Tibial artery (tissue), 4 donors: ENCODE data around the gene BCL11B.

Experiments used
- DNase-seq, 2 donors: peaks; one replicate each; pipeline ENCODE4 v3.0.0-alpha.2; 2019
- H3K27ac ChIP-seq, 2 donors: fragments of 200-600 bp; sonication (generic) in 1 of 2; 1 replicate in 1 of 2; 2 replicates in 1 of 2; pipeline ENCODE4 v1.5.1; 2018 to 2019; ENCODE audit warnings: mild to moderate bottlenecking in 1 of 2
- H3K27me3 ChIP-seq, 2 donors: fragments of 200-600 bp; sonication (generic) in 1 of 2; one replicate each; pipeline versions ENCODE4 v1.5.1 to v1.6.0; 2016 to 2019
- H3K36me3 ChIP-seq, 3 donors: fragments of 200-600 bp; sonication (generic) in 2 of 3; one replicate each; pipeline ENCODE4 v1.5.1; 2016 to 2019; ENCODE audit warnings: mild to moderate bottlenecking in 2 of 3
- H3K4me1 ChIP-seq, 4 donors: fragments of 200-600 bp; sonication (generic) in 2 of 4; 1 replicate in 3 of 4; 2 replicates in 1 of 4; pipeline ENCODE4 v1.5.1; 2016 to 2019
- H3K4me3 ChIP-seq, 2 donors: fragments of 200-600 bp; sonication (generic) in 1 of 2; 1 replicate in 1 of 2; 2 replicates in 1 of 2; pipeline ENCODE4 v1.5.1; 2018 to 2019; ENCODE audit warnings: mild to moderate bottlenecking in 2 of 2
- H3K9me3 ChIP-seq, 3 donors: fragments of 200-600 bp; sonication (generic) in 1 of 3; one replicate each; pipeline ENCODE4 v1.5.1; 2016 to 2019
- intact Hi-C: fragments of 100-400 bp; cut with DNase I; formaldehyde crosslinking; loops from one replicate; pipeline ENCODE4 v1.15.0; 2023; ENCODE audit warnings: low total_unique reads
- TF ChIP-seq, protein P1 (sequence below), 2 experiments: fragments of 200-600 bp in 1 of 2; fragments of 450-650 bp in 1 of 2; IDR thresholded peaks; one replicate each; pipeline ENCODE4 v1.5.1; 2017 to 2019; ENCODE audit warnings: antibody characterized with exemption in 2 of 2, mild to moderate bottlenecking in 1 of 2, moderate library complexity in 1 of 2

The BCL11B gene

DNA sequence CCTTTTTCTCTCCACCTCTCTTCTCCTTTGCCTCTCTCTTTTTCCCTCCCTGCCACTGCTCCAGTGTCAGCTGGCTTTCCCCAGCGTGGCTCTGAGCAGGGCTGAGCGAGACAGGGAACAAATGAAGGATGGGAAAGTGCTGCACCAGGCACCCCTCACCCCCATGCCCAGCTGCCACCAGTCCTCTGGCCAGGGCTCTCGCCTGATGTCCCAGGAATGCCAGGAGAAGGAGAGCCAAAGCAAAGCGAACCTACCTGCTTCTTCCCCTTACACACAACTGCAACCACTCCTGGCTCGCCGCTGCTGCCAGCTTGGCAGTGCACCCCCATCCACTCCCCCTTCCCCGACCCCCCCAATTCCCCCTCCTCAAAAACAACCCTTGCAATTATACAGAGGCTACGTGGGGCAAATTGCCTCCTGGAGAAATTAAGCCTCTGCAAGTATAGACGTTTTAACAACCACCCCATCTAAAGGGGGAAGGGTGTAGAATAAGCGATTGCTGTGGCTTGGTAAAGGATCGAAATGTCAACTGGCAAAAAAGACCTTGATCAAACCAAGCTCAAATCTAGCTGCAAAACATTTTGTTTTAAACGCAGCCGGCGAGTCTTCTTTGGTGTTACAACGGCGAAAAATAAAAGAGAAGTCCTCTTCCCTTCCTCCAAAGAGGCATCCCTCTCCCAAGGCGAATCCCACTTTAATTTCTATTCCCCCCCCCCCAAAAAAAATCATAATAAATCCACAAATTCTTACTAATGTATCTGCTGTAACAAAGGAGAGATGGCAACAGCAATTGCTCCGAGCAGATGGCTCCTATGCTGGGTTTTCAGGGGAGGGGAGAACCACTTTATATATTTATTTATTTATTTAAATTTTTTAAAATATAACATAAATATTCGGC, 2.9 kb downstream of the BCL11B start:
- peak in 1 of 2 donors; percentile 25 for DNase-seq
- TF ChIP-seq, protein P1, sequence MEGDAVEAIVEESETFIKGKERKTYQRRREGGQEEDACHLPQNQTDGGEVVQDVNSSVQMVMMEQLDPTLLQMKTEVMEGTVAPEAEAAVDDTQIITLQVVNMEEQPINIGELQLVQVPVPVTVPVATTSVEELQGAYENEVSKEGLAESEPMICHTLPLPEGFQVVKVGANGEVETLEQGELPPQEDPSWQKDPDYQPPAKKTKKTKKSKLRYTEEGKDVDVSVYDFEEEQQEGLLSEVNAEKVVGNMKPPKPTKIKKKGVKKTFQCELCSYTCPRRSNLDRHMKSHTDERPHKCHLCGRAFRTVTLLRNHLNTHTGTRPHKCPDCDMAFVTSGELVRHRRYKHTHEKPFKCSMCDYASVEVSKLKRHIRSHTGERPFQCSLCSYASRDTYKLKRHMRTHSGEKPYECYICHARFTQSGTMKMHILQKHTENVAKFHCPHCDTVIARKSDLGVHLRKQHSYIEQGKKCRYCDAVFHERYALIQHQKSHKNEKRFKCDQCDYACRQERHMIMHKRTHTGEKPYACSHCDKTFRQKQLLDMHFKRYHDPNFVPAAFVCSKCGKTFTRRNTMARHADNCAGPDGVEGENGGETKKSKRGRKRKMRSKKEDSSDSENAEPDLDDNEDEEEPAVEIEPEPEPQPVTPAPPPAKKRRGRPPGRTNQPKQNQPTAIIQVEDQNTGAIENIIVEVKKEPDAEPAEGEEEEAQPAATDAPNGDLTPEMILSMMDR (IDR thresholded peaks at IDR 0.05), result no peak
- Histone ChIP-seq H3K36me3 (no peaks in the 10 kb centered on the region), H3K9me3 (no peaks in the 10 kb centered on the region), H3K4me1 (peaks cover 0 to 52% (median 42%) of the 10 kb centered on the region in 4 donors), H3K27me3 (peaks cover 0 to 81% of the 10 kb centered on the region in 2 donors), H3K4me3 (no peak overlapping the region), H3K27ac (no peak overlapping the region)
- intact Hi-C loops, result no loop called here

DNA sequence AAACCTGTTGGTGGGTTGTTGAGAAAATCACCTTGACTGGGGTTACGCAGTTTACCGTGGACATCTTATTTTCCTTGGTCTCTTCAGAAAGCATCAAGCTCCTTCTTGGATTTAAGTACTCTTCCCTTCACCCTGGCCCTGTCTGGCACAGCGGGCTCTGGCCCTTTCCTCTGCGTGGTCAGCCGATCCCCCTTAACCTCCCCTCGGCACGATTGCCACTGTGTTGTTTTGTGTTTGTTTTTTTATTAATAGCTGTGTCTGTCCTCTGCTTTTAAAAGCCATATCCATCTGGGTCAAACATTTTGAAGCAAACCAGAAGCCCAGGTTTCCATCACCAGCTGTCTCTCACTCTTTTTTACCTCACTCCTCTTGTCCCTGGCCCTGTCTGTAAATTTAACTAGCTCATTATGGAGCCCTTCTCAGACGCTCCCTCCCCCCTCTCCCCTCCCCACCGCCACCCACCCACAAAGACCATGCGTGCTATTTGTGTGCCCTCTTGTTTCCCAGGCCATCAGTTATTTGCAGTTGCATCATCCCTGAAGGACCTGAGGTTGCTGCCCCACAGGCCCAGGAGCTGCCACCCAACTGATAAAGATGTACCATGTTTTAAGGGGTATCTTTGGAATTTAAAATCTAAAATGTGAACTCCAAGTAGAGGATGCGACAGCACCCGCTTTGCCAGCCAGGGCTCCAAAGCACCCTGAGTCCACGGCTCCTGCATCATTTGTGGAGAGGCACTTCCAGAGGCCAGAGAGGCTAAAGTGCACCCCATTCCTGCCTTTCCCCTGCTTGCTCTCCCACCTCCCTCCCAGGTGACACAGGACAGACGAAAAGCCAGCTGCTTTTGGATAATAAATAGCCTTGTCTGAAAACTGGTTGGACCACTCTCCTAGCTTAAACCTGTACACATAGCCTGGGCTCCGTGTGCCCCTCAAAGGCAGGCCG, 3.9 kb downstream of the BCL11B start:
- Histone ChIP-seq H3K4me3 (no peak overlapping the region), H3K36me3 (no peaks in the 10 kb centered on the region), H3K27ac (no peak overlapping the region), H3K4me1 (peaks cover 0 to 43% (median 33%) of the 10 kb centered on the region in 4 donors), H3K27me3 (peaks cover 0 to 74% of the 10 kb centered on the region in 2 donors), H3K9me3 (no peaks in the 10 kb centered on the region)
- TF ChIP-seq, protein P1 (IDR thresholded peaks at IDR 0.05), result no peak
- peak in 1 of 2 donors; percentile 41 for DNase-seq
- intact Hi-C loops, result no loop called here

DNA sequence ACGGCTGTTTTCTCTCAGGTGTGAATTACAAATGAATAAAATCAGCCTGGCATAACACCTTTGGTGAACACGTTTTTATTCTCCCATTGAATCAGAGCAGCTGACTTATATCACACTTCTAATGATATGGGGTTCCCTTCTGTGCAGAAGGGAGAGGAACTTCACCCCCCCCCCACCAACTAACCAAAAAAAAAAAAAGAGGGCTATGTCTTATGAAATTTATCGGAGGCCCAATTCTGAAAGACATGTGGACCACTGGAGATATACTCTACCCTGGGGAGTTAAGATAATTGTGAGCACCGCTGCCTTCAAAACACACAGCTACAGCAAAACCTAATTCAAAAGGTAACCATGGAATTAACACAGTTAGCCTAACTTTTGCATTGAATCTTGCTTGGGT, 4.6 kb downstream of the BCL11B start:
- Histone ChIP-seq H3K27me3 (peaks cover 0 to 73% of the 10 kb centered on the region in 2 donors), H3K4me3 (no peak overlapping the region), H3K4me1 (peaks cover 0 to 36% (median 26%) of the 10 kb centered on the region in 4 donors), H3K27ac (no peak overlapping the region), H3K36me3 (no peaks in the 10 kb centered on the region), H3K9me3 (no peaks in the 10 kb centered on the region)
- intact Hi-C loops, result no loop called here
- TF ChIP-seq, protein P1 (IDR thresholded peaks at IDR 0.05), result no peak
- DNase-seq, result no peak

DNA sequence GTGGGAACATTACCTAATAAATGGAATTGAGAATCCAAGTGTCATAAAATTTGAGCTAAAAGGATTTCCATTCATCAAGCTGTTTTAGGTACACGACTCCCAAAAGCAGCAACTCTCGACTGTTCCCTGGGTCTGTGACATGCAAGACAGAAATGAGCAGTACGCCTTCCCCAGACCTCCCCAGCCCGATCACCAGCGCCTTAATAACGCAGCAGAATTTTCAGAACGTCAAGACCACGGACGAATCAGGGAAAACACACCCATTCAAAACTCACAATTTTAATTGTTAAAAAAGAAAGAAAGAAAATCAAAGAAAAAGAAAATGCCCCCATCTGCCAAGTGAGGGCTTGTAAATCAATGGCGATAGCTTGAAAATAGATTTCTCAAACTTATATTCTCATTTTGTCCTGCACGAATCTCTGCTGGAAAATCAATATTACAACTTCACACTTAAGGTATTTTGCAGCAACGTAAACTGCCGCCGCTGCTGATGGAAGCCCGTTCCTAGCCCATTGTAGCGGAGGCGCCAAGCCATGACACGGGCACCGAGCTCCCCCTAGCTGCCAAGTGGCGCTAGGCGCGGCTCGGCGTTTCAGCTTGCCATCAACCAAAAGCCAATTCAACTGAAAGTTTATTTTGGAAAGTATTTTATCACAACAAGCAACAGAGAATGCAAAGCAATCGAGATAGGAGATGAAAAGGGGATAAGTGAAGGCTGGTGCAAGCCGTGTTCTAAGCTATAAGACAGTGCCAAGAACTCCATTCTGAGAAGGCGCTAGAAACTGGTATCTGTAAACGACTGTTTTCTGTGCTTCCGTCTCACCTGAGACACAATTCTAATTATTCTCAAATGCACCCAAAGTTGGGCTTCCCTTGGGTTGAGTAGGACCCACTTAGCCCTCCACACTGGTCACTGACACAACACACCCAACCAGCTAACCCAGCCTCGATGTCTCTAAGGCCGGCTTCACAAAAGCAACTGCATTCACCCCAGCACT, 5.5 kb downstream of the BCL11B start:
- Histone ChIP-seq H3K4me1 (peaks cover 0 to 27% (median 17%) of the 10 kb centered on the region in 4 donors), H3K27me3 (peaks cover 0 to 73% of the 10 kb centered on the region in 2 donors), H3K4me3 (no peak overlapping the region), H3K27ac (no peak overlapping the region), H3K9me3 (no peaks in the 10 kb centered on the region), H3K36me3 (no peaks in the 10 kb centered on the region)
- DNase-seq, result peak; percentile 69 to 82
- TF ChIP-seq, protein P1 (IDR thresholded peaks at IDR 0.05), result peak; percentile 94 to 97
- intact Hi-C loops, result no loop called here
